Activated naive CD4-positive, alpha-beta T cell treated with anti-CD3 and anti-CD28 coated beads, Interleukin-2, amount 50 U/mL, for 24 hours (primary cell): ENCODE measurements around the gene INSC.

Experiments used
- H3K27ac Mint-ChIP-seq: one replicate; pipeline ENCODE4 v1.8.0; 2021; ENCODE audit warnings: mild to moderate bottlenecking, mixed read lengths
- H3K27me3 Mint-ChIP-seq: one replicate; pipeline ENCODE4 v1.8.0; 2021; ENCODE audit warnings: mixed read lengths
- H3K36me3 Mint-ChIP-seq: one replicate; pipeline ENCODE4 v1.8.0; 2021; ENCODE audit warnings: mixed read lengths
- H3K4me1 Mint-ChIP-seq: one replicate; pipeline ENCODE4 v1.8.0; 2021; ENCODE audit warnings: mixed read lengths
- H3K4me3 Mint-ChIP-seq: one replicate; pipeline ENCODE4 v1.8.0; 2021; ENCODE audit warnings: mild to moderate bottlenecking, mixed read lengths
- H3K9me3 Mint-ChIP-seq: one replicate; pipeline ENCODE4 v1.8.0; 2021; ENCODE audit warnings: mixed read lengths

The INSC gene

GRCh38 chr11:15206791-15207190, 92.1 kb downstream of the INSC start:
- no peaks in the 10 kb centered on the region for H3K9me3 Mint-ChIP-seq
- no peaks in the 10 kb centered on the region for H3K4me1 Mint-ChIP-seq
- no peaks in the 10 kb centered on the region for H3K36me3 Mint-ChIP-seq
- H3K27me3 Mint-ChIP-seq: no peaks in the 10 kb centered on the region
- H3K4me3 Mint-ChIP-seq: no peak overlapping the region
- H3K27ac Mint-ChIP-seq: no peak overlapping the region

GRCh38 chr11:15208378-15209222, 93.9 kb downstream of the INSC start:
- Mint-ChIP-seq H3K36me3 (no peaks in the 10 kb centered on the region), H3K27me3 (no peaks in the 10 kb centered on the region), H3K27ac (no peak overlapping the region), H3K4me1 (no peaks in the 10 kb centered on the region), H3K9me3 (no peaks in the 10 kb centered on the region), H3K4me3 (no peak overlapping the region)

GRCh38 chr11:15212876-15213275, 98.2 kb downstream of the INSC start:
- Mint-ChIP-seq H3K27me3 (no peaks in the 10 kb centered on the region), H3K27ac (no peak overlapping the region), H3K4me1 (no peaks in the 10 kb centered on the region), H3K36me3 (no peaks in the 10 kb centered on the region), H3K9me3 (no peaks in the 10 kb centered on the region), H3K4me3 (no peak overlapping the region)

DNA sequence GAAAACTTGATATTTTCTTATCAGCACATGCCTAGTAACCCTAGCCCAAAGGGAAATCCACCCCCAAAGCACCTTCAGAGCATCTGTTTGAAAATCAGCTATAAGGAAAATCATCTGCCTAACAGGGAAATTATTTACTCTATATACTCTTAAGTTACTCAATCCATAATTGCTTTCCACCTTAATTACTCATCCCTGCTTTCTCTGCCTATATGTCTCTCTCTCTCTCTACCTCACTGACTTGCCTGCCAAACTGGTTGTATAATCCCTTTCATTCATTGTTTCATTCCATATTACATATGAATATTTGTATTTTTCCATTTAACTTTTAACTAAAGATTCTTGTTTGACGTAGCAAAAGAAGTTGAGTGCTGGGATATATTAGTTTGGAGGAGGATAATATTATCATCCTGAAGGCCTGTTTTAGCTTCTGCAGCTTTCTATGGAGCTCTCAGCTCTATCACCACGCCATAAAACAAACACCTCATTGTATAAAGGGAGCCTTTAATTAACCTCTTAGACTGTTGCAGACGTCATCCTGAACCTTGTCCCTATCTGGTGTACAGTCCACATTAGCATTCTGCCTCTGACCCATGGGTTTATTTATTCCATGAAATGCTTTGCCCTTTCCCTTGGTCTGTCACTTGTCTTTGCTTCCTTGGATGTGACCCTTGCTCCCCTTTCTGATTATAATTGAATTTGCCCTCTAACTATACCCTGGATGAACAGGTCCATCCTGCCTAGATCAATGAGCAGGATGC, 98.9 kb downstream of the INSC start:
- no peak overlapping the region for H3K27ac Mint-ChIP-seq
- H3K4me3 Mint-ChIP-seq: no peak overlapping the region
- no peaks in the 10 kb centered on the region for H3K36me3 Mint-ChIP-seq
- H3K9me3 Mint-ChIP-seq: no peaks in the 10 kb centered on the region
- no peaks in the 10 kb centered on the region for H3K27me3 Mint-ChIP-seq
- H3K4me1 Mint-ChIP-seq: no peaks in the 10 kb centered on the region

- Mint-ChIP-seq H3K4me1 (no peaks in the 10 kb centered on the region), H3K36me3 (no peaks in the 10 kb centered on the region), H3K27ac (no peak overlapping the region), H3K27me3 (no peaks in the 10 kb centered on the region), H3K4me3 (no peak overlapping the region), H3K9me3 (no peaks in the 10 kb centered on the region)
These were observed 100.3 kb downstream of the INSC start for GRCh38 chr11:15215005-15215404.

DNA sequence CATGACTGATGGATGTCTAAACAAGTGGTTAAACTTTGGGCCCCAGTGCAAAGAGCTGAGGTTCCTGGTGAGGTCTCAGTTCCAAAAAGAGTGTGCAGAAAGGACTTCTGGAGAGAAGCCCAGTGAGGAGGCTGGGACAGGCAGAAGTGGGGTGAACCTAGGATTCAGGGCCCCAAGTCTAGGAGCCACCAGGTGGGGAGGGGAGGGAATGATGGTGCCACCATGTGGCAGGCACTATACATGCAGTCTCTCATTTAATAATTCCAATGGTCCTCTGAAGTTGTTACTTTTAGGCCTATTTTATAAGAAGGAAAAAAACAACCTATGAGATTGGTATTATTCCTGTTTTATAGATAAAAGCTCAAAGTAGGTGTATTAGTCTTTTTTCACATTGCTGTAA, 102.0 kb downstream of the INSC start:
- Mint-ChIP-seq H3K36me3 (no peaks in the 10 kb centered on the region), H3K4me1 (no peaks in the 10 kb centered on the region), H3K4me3 (no peak overlapping the region), H3K27me3 (no peaks in the 10 kb centered on the region), H3K9me3 (no peaks in the 10 kb centered on the region), H3K27ac (no peak overlapping the region)

- Mint-ChIP-seq H3K4me1 (no peaks in the 10 kb centered on the region), H3K4me3 (no peak overlapping the region), H3K36me3 (no peaks in the 10 kb centered on the region), H3K27me3 (no peaks in the 10 kb centered on the region), H3K9me3 (no peaks in the 10 kb centered on the region), H3K27ac (no peak overlapping the region)
These were observed 102.7 kb downstream of the INSC start for GRCh38 chr11:15217416-15217815.

DNA sequence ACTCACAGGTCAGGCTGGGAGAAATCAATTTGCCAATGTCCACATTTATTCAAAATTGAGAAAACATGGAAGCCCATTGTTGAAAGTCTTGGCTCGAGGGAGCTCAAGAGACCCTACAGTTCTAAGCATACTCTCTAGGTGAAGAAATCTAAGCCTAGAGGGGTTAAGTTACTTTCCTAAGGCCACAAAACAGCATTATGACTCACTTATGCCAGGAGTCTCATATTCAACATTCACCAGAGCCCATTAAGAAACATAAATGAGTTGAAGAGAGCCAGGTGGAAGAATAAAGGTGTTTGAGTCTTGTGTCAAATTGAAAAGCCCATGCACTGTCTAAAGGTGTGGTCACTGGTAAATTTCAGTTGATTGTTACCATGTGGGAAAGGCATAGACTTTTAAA, 108.1 kb downstream of the INSC start:
- Mint-ChIP-seq H3K36me3 (no peaks in the 10 kb centered on the region), H3K27ac (no peak overlapping the region), H3K27me3 (peaks cover 3% of the 10 kb centered on the region), H3K4me3 (no peak overlapping the region), H3K4me1 (no peaks in the 10 kb centered on the region), H3K9me3 (no peaks in the 10 kb centered on the region)

- Mint-ChIP-seq H3K27me3 (peaks cover 3% of the 10 kb centered on the region), H3K9me3 (no peaks in the 10 kb centered on the region), H3K36me3 (no peaks in the 10 kb centered on the region), H3K27ac (no peak overlapping the region), H3K4me3 (no peak overlapping the region), H3K4me1 (no peaks in the 10 kb centered on the region)
These were observed 108.6 kb downstream of the INSC start for GRCh38 chr11:15223318-15223717.

DNA sequence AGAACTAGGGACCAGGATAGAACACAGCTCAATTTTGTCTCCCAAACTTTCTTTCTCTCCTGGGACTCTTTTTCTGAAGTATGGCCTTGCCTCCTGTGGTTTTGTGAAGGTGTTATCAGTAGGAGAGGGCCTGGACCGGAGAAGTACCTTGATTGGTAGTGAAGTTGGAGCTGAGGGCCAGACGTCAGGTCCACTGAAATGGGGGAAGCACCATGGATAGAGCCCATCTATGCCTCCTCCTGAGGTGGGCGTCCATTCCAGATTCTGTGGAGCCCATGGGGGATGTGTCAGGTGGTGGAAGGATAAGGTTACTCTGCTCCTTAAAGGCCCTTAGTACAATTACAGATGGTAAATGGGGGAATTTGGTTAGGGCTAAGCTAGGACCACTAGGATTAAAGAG, 109.7 kb downstream of the INSC start:
- Mint-ChIP-seq H3K4me1 (no peaks in the 10 kb centered on the region), H3K36me3 (no peaks in the 10 kb centered on the region), H3K27me3 (peaks cover 3% of the 10 kb centered on the region), H3K27ac (no peak overlapping the region), H3K4me3 (no peak overlapping the region), H3K9me3 (no peaks in the 10 kb centered on the region)

- H3K4me3 Mint-ChIP-seq: no peak overlapping the region
- no peaks in the 10 kb centered on the region for H3K4me1 Mint-ChIP-seq
- no peaks in the 10 kb centered on the region for H3K36me3 Mint-ChIP-seq
- H3K9me3 Mint-ChIP-seq: no peaks in the 10 kb centered on the region
- H3K27me3 Mint-ChIP-seq: peaks cover 3% of the 10 kb centered on the region
- H3K27ac Mint-ChIP-seq: no peak overlapping the region
These were observed 112.3 kb downstream of the INSC start for GRCh38 chr11:15227011-15227410.

- Mint-ChIP-seq H3K4me3 (no peak overlapping the region), H3K4me1 (no peaks in the 10 kb centered on the region), H3K36me3 (no peaks in the 10 kb centered on the region), H3K27ac (no peak overlapping the region), H3K27me3 (peaks cover 3% of the 10 kb centered on the region), H3K9me3 (no peaks in the 10 kb centered on the region)
These were observed 113.7 kb downstream of the INSC start for GRCh38 chr11:15228331-15228849.

GRCh38 chr11:15229069-15229468, 114.3 kb downstream of the INSC start:
- H3K9me3 Mint-ChIP-seq: no peaks in the 10 kb centered on the region
- H3K27me3 Mint-ChIP-seq: peaks cover 3% of the 10 kb centered on the region
- H3K27ac Mint-ChIP-seq: no peak overlapping the region
- no peak overlapping the region for H3K4me3 Mint-ChIP-seq
- H3K4me1 Mint-ChIP-seq: no peaks in the 10 kb centered on the region
- H3K36me3 Mint-ChIP-seq: no peaks in the 10 kb centered on the region

DNA sequence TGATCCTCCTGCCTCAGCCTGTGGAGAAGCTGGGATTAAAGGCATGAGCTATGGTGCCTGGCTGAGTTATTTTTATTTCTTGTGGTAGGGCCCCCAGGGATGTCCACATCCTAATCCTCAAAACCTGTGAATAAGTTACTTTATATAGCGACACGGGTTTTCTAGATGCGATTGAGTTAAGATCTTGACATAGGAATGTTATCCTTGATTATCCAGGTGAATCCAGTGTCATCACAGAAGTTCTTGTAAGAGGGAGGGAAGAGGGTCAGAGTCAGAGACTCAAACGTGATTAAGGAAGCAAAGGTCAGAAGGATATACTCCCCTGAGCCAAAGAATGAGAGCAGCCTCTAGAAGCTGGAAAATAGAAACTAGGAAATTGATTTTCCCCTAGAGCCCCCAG, 117.8 kb downstream of the INSC start:
- Mint-ChIP-seq H3K9me3 (no peaks in the 10 kb centered on the region), H3K4me3 (no peak overlapping the region), H3K27me3 (no peaks in the 10 kb centered on the region), H3K36me3 (no peaks in the 10 kb centered on the region), H3K27ac (no peak overlapping the region), H3K4me1 (no peaks in the 10 kb centered on the region)

GRCh38 chr11:15233371-15234165, 118.8 kb downstream of the INSC start:
- H3K4me3 Mint-ChIP-seq: no peak overlapping the region
- peaks cover 9% of the 10 kb centered on the region for H3K9me3 Mint-ChIP-seq
- H3K27me3 Mint-ChIP-seq: peaks cover 1% of the 10 kb centered on the region
- no peaks in the 10 kb centered on the region for H3K36me3 Mint-ChIP-seq
- no peak overlapping the region for H3K27ac Mint-ChIP-seq
- H3K4me1 Mint-ChIP-seq: no peaks in the 10 kb centered on the region
